ENCODE data around the gene TMOD2. TPM values are rescaled to one million over a fixed set of nuclear protein-coding genes. Genes with fewer than 3 reads are reported as not detected.

The TMOD2 gene
- polyA plus RNA-seq, 3 donors = 5.8 to 12.7 (median 6.2) TPM

- H4K20me1 ChIP-seq (ENCODE audit: insufficient read depth, low read length) = no peaks in the 10 kb centered on the region
- 100% methylated on average over 2 of the region's 3 CpGs for WGBS (ENCODE audit: insufficient coverage)
- Mint-ChIP-seq H3K4me1 (no peaks in the 10 kb centered on the region), H3K9me3 (peaks cover 23 to 28% (median 26%) of the 10 kb centered on the region in 7 donors), H3K36me3 (peaks cover 28 to 35% of the 10 kb centered on the region in 2 donors), H3K4me3 (no peak overlapping the region), H3K27ac (no peak overlapping the region), H3K27me3 (ENCODE audit: low read depth in 3 of 3) (peaks cover 0 to 3% (median 1%) of the 10 kb centered on the region in 3 donors)
- H3K9ac ChIP-seq (ENCODE audit: insufficient read depth, low read length, poor library complexity, severe bottlenecking) = no peak overlapping the region
- H3K36me3 ChIP-seq (replicated peaks in 1 of 2; ENCODE audit: control insufficient read depth in 1 of 2, insufficient read depth in 2 of 2, low read length in 2 of 2) = peaks cover 10 to 17% of the 10 kb centered on the region in 2 donors
- intact Hi-C loops (cut with micrococcal nuclease) = no loop called here
- no peaks in the 10 kb centered on the region for H3K79me2 ChIP-seq (ENCODE audit: insufficient read depth, low read length)
- H3K4me2 ChIP-seq (replicated peaks; ENCODE audit: extremely low read depth, low read length, poor library complexity, severe bottlenecking) = no peak overlapping the region
- TF ChIP-seq, protein P1, sequence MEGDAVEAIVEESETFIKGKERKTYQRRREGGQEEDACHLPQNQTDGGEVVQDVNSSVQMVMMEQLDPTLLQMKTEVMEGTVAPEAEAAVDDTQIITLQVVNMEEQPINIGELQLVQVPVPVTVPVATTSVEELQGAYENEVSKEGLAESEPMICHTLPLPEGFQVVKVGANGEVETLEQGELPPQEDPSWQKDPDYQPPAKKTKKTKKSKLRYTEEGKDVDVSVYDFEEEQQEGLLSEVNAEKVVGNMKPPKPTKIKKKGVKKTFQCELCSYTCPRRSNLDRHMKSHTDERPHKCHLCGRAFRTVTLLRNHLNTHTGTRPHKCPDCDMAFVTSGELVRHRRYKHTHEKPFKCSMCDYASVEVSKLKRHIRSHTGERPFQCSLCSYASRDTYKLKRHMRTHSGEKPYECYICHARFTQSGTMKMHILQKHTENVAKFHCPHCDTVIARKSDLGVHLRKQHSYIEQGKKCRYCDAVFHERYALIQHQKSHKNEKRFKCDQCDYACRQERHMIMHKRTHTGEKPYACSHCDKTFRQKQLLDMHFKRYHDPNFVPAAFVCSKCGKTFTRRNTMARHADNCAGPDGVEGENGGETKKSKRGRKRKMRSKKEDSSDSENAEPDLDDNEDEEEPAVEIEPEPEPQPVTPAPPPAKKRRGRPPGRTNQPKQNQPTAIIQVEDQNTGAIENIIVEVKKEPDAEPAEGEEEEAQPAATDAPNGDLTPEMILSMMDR (IDR thresholded peaks at IDR 0.05) = no peak
- no peak for DNase-seq
- H2AFZ ChIP-seq (ENCODE audit: insufficient read depth, low read depth, low read length, poor library complexity, severe bottlenecking) = no peak overlapping the region
- no peaks in the 10 kb centered on the region for H3K27me3 ChIP-seq (ENCODE audit: control insufficient read depth in 2 of 2, insufficient read depth in 2 of 2, low read length in 2 of 2)
- peaks cover 8 to 22% of the 10 kb centered on the region in 2 donors for H3K9me3 ChIP-seq (replicated peaks in 1 of 2; ENCODE audit: control insufficient read depth in 1 of 2, insufficient read depth in 1 of 2, low read length in 2 of 2)
- no peak overlapping the region for H3K27ac ChIP-seq (ENCODE audit: low read depth in 1 of 2, low read length in 2 of 2)
- no peak overlapping the region for H3K4me3 ChIP-seq (replicated peaks in 1 of 3; ENCODE audit: low read depth in 2 of 3, low read length in 3 of 3)
- no peaks in the 10 kb centered on the region for H3K4me1 ChIP-seq (ENCODE audit: control insufficient read depth in 1 of 2, insufficient read depth in 2 of 2, low read length in 2 of 2)
These were observed 66.8 kb downstream of the TMOD2 start for GRCh38 chr15:51818150-51818549.

DNA sequence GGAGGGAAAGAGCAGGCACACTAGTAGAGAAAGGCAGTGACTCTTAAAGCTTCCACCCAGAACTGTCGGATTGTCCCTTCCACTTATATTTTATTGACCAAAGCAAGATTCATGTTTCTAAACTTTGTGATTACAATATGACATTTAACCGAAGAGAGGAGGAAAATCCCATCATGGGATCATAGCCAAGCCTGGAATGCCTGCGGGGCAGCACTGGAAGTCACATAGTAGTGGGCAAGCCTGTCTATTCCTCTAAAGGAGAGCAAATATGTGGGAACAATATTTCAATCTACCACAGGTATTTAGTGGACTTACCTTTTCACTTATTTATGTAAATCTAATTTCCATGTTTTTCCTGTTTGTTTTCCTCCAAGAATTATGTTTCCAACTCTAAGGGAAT lies 74.3 kb downstream of the TMOD2 start:
- peaks cover 5 to 14% of the 10 kb centered on the region in 2 donors for H3K9me3 ChIP-seq (replicated peaks in 1 of 2; ENCODE audit: control insufficient read depth in 1 of 2, insufficient read depth in 1 of 2, low read length in 2 of 2)
- no peak overlapping the region for H3K4me3 ChIP-seq (replicated peaks in 1 of 3; ENCODE audit: low read depth in 2 of 3, low read length in 3 of 3)
- H2AFZ ChIP-seq (ENCODE audit: insufficient read depth, low read depth, low read length, poor library complexity, severe bottlenecking) = no peak overlapping the region
- Mint-ChIP-seq H3K4me1 (peaks cover 4% of the 10 kb centered on the region), H3K27ac (no peak overlapping the region), H3K27me3 (ENCODE audit: low read depth in 3 of 3) (peaks cover 0 to 5% (median 4%) of the 10 kb centered on the region in 3 donors), H3K36me3 (peaks cover 0 to 3% of the 10 kb centered on the region in 2 donors), H3K9me3 (peaks cover 11 to 16% (median 15%) of the 10 kb centered on the region in 7 donors), H3K4me3 (no peak overlapping the region)
- intact Hi-C loops (cut with micrococcal nuclease) = no loop called here
- H3K36me3 ChIP-seq (replicated peaks in 1 of 2; ENCODE audit: control insufficient read depth in 1 of 2, insufficient read depth in 2 of 2, low read length in 2 of 2) = no peaks in the 10 kb centered on the region
- peaks cover 13% of the 10 kb centered on the region for H3K79me2 ChIP-seq (ENCODE audit: insufficient read depth, low read length)
- H3K9ac ChIP-seq (ENCODE audit: insufficient read depth, low read length, poor library complexity, severe bottlenecking) = no peak overlapping the region
- WGBS (ENCODE audit: insufficient coverage) = no CpG with 5 or more reads among the region's 3 CpGs
- peaks cover 3% of the 10 kb centered on the region in 2 donors for H3K4me1 ChIP-seq (ENCODE audit: control insufficient read depth in 1 of 2, insufficient read depth in 2 of 2, low read length in 2 of 2)
- no peak for DNase-seq
- TF ChIP-seq, protein P1 (IDR thresholded peaks at IDR 0.05) = no peak
- no peak overlapping the region for H3K4me2 ChIP-seq (replicated peaks; ENCODE audit: extremely low read depth, low read length, poor library complexity, severe bottlenecking)
- H4K20me1 ChIP-seq (ENCODE audit: insufficient read depth, low read length) = peaks cover 4% of the 10 kb centered on the region
- no peak overlapping the region for H3K27ac ChIP-seq (ENCODE audit: low read depth in 1 of 2, low read length in 2 of 2)
- no peaks in the 10 kb centered on the region for H3K27me3 ChIP-seq (ENCODE audit: control insufficient read depth in 2 of 2, insufficient read depth in 2 of 2, low read length in 2 of 2)

All from CD14-positive monocyte (primary cell).